ENCODE data around the gene YTHDC2. TPM values are rescaled to one million over a fixed set of nuclear protein-coding genes. Genes with fewer than 3 reads are reported as not detected.

The YTHDC2 gene
- total RNA-seq, 8 experiments from 2014 or later, result 16.8 to 46.2 (median 21.8) TPM

DNA sequence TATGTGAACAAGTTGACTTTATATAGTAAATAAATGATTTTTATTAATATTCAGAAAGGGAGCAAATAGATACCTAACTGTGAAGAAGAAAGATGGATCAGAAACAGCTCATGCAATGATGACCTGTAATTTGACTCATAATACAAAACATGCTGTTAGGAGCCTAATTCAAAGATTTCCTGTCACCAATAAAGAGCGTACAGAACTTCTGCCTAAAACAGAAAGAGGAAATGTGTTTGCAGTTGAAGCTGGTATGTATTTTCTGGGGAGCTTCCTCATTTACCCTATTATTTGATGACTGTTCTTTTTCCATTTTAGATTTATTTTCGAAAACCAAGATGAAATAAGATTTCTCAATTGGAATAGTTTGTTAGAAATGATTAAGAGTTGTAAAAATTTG lies 11.4 kb downstream of the YTHDC2 start:
- Histone ChIP-seq H3K4me3 (no peak overlapping the region), H3K27ac (no peak overlapping the region), H3K4me1 (replicated peaks in 1 of 2) (no peaks in the 10 kb centered on the region)
- ATAC-seq (replicated peaks in 6 of 8), result no peak
- WGBS, 10 experiments, result 38 to 100% (median 80%) methylated on average over 1 to 2 of the region's 2 CpGs; no CpG with 5 or more reads in 1 of the 10 experiments
- in situ Hi-C loops (cut with MboI; ENCODE audit: low pct_unique_long_range_greater_than_20kb in 2 of 9, low sequenced_read_pairs in 9 of 9, unreplicated experiment in 9 of 9), result loop anchor here in 4 of 9 experiments (25.0 kb wide), 4 partner anchors 188 to 538 kb away; partner anchors contain the start of gene DCP2 (in 1 of the 4)

DNA sequence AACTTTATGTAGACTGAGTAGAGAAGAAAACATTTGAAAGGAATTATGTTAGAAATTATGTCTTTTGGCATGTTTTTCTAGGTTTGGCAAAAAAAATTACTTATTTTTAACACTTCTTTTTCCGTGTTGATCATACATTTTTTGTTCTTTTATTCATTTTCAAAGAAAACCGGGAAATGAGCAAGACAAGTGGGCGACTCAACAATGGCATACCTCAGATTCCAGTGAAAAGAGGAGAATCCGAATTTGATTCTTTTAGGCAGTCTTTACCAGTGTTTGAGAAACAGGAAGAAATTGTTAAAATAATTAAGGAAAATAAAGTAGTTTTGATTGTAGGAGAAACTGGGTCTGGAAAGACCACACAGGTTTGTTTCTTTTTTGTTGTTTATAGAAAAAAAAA lies 12.9 kb downstream of the YTHDC2 start:
- Histone ChIP-seq H3K4me1 (replicated peaks in 1 of 2) (no peaks in the 10 kb centered on the region), H3K27ac (no peak overlapping the region), H3K4me3 (no peak overlapping the region)
- no peak for ATAC-seq (replicated peaks in 6 of 8)
- in situ Hi-C loops (cut with MboI; ENCODE audit: low pct_unique_long_range_greater_than_20kb in 2 of 9, low sequenced_read_pairs in 9 of 9, unreplicated experiment in 9 of 9), result no loop called here
- 37 to 95% (median 78%) methylated on average over 2 to 4 of the region's 4 CpGs for WGBS, 10 experiments

DNA sequence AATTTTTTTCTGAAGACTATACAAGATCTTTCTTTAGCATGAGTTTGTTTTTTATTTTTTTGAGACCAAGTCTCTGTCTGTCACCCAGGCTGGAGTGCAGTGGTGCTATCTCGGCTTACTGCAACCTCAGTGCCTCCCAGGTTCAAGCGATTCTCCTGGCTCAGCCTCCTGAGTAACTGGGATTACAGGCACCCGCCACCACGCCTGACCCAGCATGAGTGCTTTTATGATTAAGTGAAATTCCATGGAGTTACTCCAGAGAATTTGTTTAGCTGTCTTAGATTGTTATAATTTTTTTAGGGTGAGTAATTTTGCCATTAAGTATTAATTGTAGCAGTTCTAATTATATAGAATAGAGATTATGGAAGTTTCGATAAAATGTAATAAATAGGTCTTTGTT lies 14.3 kb downstream of the YTHDC2 start:
- no peak for ATAC-seq (replicated peaks in 6 of 8)
- Histone ChIP-seq H3K4me3 (no peak overlapping the region), H3K4me1 (replicated peaks in 1 of 2) (no peaks in the 10 kb centered on the region), H3K27ac (no peak overlapping the region)
- WGBS, 10 experiments, result 89 to 100% (median 91%) methylated on average over 1 to 5 of the region's 5 CpGs; no CpG with 5 or more reads in 1 of the 10 experiments
- in situ Hi-C loops (cut with MboI; ENCODE audit: low pct_unique_long_range_greater_than_20kb in 2 of 9, low sequenced_read_pairs in 9 of 9, unreplicated experiment in 9 of 9), result no loop called here

DNA sequence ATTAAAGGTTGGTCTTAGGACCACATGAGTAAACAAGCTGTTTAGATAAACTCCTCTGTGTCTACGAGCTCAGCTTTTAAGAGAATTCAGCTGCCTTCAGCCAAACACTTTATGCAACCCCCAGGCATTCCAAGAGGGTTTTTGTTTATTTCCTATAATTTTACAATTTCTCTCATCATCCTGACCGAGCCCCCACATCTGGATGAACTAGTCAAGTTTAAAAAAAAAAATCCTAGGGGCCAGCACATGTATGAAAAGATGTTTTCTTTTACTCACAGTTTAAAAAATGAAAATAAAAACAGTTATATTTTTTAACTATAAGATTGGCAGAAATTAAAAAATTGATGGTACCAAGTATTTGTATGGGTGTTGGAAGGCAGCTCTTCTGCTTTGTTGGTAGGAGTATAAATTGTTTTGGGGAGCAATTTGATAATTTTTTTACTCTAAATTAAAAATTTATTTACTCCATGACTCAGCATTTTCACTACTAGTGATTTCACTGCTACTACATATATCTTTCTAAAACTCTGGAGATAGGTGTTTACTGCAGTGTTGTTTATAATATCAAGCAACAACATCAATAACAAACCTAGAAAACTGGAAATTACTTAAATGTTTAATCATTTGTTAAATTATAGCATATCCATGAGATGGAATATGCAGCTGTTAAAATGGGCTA lies 18.1 kb downstream of the YTHDC2 start:
- ATAC-seq (replicated peaks in 6 of 8), result no peak
- no peak overlapping the region for H3K4me3 ChIP-seq
- 40 to 100% (median 83%) methylated on average over 1 to 2 of the region's 2 CpGs; no CpG with 5 or more reads in 4 of the 10 experiments for WGBS, 10 experiments
- in situ Hi-C loops (cut with MboI; ENCODE audit: low pct_unique_long_range_greater_than_20kb in 2 of 9, low sequenced_read_pairs in 9 of 9, unreplicated experiment in 9 of 9), result no loop called here
- no peaks in the 10 kb centered on the region for H3K4me1 ChIP-seq (replicated peaks in 1 of 2)
- no peak overlapping the region for H3K27ac ChIP-seq

DNA sequence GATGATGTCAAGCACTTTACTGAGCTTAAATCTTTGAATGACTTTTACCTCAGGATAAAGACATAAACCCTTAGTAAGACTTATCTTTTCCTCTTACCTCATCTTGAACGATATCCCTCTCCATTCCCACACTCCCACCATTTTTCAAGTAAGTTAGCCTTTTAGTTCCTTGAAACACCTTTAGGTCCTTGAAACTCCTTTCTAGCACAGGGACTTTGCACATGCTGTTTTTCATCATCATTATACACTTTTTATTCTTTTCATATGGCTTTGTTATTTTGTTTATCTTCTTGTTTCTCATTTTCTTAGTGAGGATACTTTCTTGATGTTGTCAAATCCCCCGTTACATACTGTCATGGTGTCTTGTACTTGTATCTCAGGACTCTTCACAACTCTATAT lies 24.8 kb downstream of the YTHDC2 start:
- in situ Hi-C loops (cut with MboI; ENCODE audit: low pct_unique_long_range_greater_than_20kb in 2 of 9, low sequenced_read_pairs in 9 of 9, unreplicated experiment in 9 of 9), result no loop called here
- 73 to 100% (median 86%) methylated on average over 1 to 2 of the region's 2 CpGs for WGBS, 10 experiments
- Histone ChIP-seq H3K4me3 (no peak overlapping the region), H3K27ac (no peak overlapping the region), H3K4me1 (replicated peaks in 1 of 2) (no peaks in the 10 kb centered on the region)
- ATAC-seq (replicated peaks in 6 of 8), result no peak

DNA sequence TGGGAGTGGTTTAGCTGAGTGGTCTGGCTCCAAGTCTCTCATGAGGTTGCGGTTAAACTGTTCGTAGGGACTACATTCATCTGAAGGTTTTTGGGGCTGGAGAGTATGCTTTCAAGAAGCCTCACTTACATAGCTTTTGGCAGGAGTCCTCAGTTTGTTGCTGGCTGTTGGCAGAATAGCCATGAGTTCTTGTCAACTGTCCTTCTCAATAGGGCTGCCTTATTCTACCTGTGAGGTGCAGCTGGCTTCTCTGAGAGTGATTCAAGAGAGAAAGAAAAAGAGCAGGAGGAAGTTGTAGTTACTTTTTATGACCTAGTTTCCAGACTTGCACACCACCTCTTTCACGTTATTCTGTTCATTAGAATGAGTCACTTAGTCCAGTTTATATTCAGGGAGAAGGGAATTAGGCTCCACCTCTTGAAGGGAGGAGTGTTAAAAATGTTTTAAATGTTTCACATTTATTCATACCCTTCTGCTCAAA lies 33.2 kb downstream of the YTHDC2 start:
- H3K4me1 ChIP-seq (replicated peaks in 1 of 2), result no peaks in the 10 kb centered on the region
- ATAC-seq (replicated peaks in 6 of 8), result peak in 4 of 8 experiments; percentile 40 to 98 (median 97)
- 0 to 100% (median 82%) methylated on average over 1 to 3 of the region's 3 CpGs for WGBS, 10 experiments
- in situ Hi-C loops (cut with MboI; ENCODE audit: low pct_unique_long_range_greater_than_20kb in 2 of 9, low sequenced_read_pairs in 9 of 9, unreplicated experiment in 9 of 9), result no loop called here
- H3K4me3 ChIP-seq, result no peak overlapping the region
- no peak overlapping the region for H3K27ac ChIP-seq

DNA sequence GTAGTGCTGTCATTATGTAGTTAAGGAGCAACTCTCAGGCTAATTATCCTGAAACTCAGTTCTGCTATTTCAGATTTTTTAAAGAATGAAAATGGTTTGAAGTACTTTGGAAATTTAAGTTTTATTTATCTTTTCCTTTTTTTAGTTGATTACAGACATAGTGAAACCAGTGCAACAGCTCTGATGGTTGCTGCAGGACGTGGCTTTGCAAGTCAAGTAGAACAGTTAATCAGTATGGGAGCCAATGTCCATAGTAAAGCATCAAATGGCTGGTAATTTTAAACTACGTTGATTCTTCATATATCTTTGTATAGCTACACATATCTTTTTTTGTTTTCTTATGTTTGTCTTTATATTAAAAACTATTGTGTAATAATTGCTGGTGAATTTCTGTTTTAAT lies 34.9 kb downstream of the YTHDC2 start:
- no peak for ATAC-seq (replicated peaks in 6 of 8)
- in situ Hi-C loops (cut with MboI; ENCODE audit: low pct_unique_long_range_greater_than_20kb in 2 of 9, low sequenced_read_pairs in 9 of 9, unreplicated experiment in 9 of 9), result no loop called here
- 45 to 100% (median 87%) methylated on average over 1 to 2 of the region's 2 CpGs for WGBS, 10 experiments
- H3K4me3 ChIP-seq, result no peak overlapping the region
- H3K27ac ChIP-seq, result no peak overlapping the region
- no peaks in the 10 kb centered on the region for H3K4me1 ChIP-seq (replicated peaks in 1 of 2)

DNA sequence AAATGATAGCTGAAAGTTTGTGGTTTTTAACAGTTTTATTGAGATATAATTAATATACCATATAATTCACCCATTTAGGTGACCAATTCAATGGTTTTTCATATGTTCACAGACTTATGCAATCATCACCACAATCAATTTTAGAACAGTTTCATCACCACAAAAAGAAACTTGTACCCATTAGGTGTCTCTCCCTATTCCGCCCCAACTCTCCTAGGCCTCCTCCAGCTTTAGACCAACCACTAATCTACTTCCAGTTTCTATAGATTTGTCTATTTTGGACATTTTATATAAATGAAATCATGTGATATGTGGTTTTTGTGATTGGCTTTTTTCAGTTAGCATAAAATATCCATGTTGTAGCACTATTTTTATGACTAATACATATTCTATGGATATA lies 38.6 kb downstream of the YTHDC2 start:
- ATAC-seq (replicated peaks in 6 of 8), result no peak
- 80 to 100% (median 100%) methylated on average over 1 of the region's 1 CpG; no CpG with 5 or more reads in 3 of the 10 experiments for WGBS, 10 experiments
- Histone ChIP-seq H3K4me3 (no peak overlapping the region), H3K4me1 (replicated peaks in 1 of 2) (no peaks in the 10 kb centered on the region), H3K27ac (no peak overlapping the region)
- in situ Hi-C loops (cut with MboI; ENCODE audit: low pct_unique_long_range_greater_than_20kb in 2 of 9, low sequenced_read_pairs in 9 of 9, unreplicated experiment in 9 of 9), result no loop called here

DNA sequence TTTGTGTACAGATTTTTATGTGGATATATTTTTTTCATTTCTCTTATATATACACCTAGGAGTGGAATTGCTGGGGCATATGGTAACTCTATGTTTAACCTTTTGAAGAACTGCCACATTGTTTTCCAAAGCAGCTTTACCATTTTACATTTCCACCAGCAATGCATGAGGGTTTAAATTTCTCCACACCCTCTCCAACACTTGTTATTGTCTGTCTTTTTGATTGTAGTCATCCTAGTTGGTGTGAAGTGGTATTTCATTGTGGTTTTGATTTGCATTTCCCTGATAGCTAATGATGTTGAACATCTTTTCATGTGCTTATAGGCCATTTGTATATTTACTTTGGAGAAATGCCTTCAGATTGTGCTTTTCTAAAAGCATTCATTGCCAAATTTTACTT lies 39.1 kb downstream of the YTHDC2 start:
- no peaks in the 10 kb centered on the region for H3K4me1 ChIP-seq (replicated peaks in 1 of 2)
- in situ Hi-C loops (cut with MboI; ENCODE audit: low pct_unique_long_range_greater_than_20kb in 2 of 9, low sequenced_read_pairs in 9 of 9, unreplicated experiment in 9 of 9), result no loop called here
- no peak for ATAC-seq (replicated peaks in 6 of 8)
- H3K27ac ChIP-seq, result no peak overlapping the region
- no peak overlapping the region for H3K4me3 ChIP-seq

DNA sequence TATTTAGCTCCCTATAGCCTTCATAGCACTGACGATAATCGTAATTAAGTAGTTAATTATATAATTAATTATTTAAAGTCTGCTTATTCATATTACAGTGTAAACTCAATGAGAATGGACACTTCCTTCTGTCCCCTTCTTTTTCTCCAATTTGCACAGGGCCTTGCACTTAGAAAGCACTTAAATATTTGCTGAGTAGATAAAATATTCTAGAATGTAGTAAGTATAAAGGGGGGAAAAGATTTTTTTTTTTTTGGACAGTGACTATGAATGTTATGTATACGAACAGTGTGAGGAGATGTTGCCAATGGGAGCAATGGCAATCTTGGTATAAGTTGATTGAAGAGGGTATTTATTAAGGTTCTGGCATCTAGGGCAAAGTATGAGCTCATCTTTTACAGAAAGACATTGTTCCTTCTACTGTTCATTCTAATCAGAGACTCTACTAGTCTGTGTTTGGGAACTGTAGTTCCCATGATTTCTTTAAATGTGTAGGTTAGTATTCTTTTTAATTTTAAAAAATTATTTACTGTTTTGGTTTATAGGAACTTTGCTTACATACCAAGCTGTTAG lies 49.4 kb downstream of the YTHDC2 start:
- in situ Hi-C loops (cut with MboI; ENCODE audit: low pct_unique_long_range_greater_than_20kb in 2 of 9, low sequenced_read_pairs in 9 of 9, unreplicated experiment in 9 of 9), result no loop called here
- Histone ChIP-seq H3K27ac (no peak overlapping the region), H3K4me1 (replicated peaks in 1 of 2) (no peaks in the 10 kb centered on the region), H3K4me3 (no peak overlapping the region)
- ATAC-seq (replicated peaks in 6 of 8), result no peak
- WGBS, 10 experiments, result 80 to 100% (median 98%) methylated on average over 1 to 3 of the region's 3 CpGs

DNA sequence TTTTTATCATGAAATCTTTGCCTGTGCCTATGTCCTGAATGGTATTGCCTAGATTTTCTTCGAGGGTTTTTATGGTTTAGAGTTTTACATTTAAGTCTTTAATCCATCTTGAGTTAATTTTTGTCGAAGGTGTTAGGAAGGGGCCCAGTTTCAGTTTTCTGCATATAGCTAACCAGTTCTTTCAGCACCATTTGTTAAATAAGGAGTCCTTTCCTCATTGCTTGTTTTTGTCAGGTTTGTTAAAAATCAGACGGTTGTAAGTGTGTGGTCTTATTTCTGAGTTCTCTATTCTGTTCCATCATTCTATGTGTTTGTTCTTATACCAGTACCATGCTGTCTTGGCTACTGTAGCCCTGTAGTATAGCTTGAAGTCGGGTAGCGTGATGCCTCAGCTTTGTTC lies 55.9 kb downstream of the YTHDC2 start:
- in situ Hi-C loops (cut with MboI; ENCODE audit: low pct_unique_long_range_greater_than_20kb in 2 of 9, low sequenced_read_pairs in 9 of 9, unreplicated experiment in 9 of 9), result no loop called here
- ATAC-seq (replicated peaks in 6 of 8), result no peak
- no peak overlapping the region for H3K4me3 ChIP-seq
- WGBS, 10 experiments, result 76 to 100% (median 96%) methylated on average over 3 to 5 of the region's 5 CpGs
- H3K27ac ChIP-seq, result no peak overlapping the region
- no peaks in the 10 kb centered on the region for H3K4me1 ChIP-seq (replicated peaks in 1 of 2)

DNA sequence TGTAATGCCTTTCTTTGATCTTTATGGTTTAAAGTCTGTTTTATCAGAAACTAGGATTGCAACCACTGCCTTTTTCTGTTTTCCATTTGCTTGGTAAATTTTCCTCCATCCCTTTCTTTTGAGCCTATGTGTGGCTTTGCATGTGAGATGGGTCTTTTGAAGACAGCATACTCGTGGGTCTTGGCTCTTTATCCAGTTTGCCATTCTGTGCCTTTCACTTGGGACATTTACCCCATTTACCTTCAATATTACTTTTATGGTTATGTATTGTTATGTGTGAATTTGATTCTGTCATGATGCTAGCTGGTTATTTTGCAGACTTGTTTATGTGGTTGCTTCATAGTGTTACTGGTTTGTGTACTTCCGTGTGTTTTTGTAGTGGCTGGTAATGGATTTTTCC lies 59.2 kb downstream of the YTHDC2 start:
- in situ Hi-C loops (cut with MboI; ENCODE audit: low pct_unique_long_range_greater_than_20kb in 2 of 9, low sequenced_read_pairs in 9 of 9, unreplicated experiment in 9 of 9), result no loop called here
- no peak overlapping the region for H3K27ac ChIP-seq
- ATAC-seq (replicated peaks in 6 of 8), result no peak
- 80 to 100% (median 98%) methylated on average over 1 to 2 of the region's 2 CpGs for WGBS, 10 experiments
- H3K4me3 ChIP-seq, result no peak overlapping the region
- H3K4me1 ChIP-seq (replicated peaks in 1 of 2), result no peaks in the 10 kb centered on the region

DNA sequence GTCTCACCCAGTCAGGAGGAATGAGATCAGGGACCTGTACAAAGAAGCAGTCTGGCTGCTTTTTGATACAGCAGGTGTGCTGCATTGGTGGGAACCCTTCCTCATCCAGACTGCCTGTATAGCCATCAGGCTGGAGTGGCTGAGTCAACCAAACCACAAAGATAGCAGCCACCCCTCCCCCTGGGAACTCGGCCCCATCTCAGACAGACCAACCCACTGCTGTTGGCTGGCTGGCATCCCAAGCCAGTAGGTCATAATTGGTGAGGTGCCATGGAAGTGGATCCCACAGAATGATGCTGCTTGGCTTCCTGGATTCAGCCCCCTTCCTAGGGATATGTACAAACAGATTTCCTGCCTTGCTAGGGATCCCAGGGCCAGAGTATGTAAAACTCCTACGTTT lies 60.9 kb downstream of the YTHDC2 start:
- H3K4me3 ChIP-seq, result no peak overlapping the region
- peak in 2 of 8 experiments; percentile 63 to 64 for ATAC-seq (replicated peaks in 6 of 8)
- 100% methylated on average over 1 of the region's 2 CpGs; no CpG with 5 or more reads in 9 of the 10 experiments for WGBS, 10 experiments
- in situ Hi-C loops (cut with MboI; ENCODE audit: low pct_unique_long_range_greater_than_20kb in 2 of 9, low sequenced_read_pairs in 9 of 9, unreplicated experiment in 9 of 9), result no loop called here
- H3K27ac ChIP-seq, result no peak overlapping the region
- no peaks in the 10 kb centered on the region for H3K4me1 ChIP-seq (replicated peaks in 1 of 2)

DNA sequence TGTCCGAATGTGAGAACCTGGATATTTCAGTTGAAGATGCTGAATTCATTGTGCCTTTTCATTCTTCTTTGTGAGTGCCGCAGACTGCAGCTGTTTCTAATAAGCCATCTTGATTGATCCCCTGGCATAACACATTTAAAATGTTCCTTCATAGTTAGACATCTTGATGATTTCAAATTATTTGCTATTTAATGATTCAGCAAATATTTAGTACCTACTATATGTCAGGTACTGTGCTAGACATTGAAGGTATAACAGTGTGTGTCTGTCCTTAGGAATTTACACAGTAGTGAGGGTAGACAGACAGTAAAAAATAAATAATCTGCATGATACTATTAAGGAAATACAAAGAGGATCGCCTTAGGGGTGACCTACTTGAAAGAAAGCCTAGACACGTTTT lies 61.6 kb downstream of the YTHDC2 start:
- Histone ChIP-seq H3K27ac (no peak overlapping the region), H3K4me3 (no peak overlapping the region), H3K4me1 (replicated peaks in 1 of 2) (no peaks in the 10 kb centered on the region)
- WGBS, 10 experiments, result 73 to 100% (median 89%) methylated on average over 2 to 4 of the region's 4 CpGs; no CpG with 5 or more reads in 1 of the 10 experiments
- ATAC-seq (replicated peaks in 6 of 8), result no peak
- in situ Hi-C loops (cut with MboI; ENCODE audit: low pct_unique_long_range_greater_than_20kb in 2 of 9, low sequenced_read_pairs in 9 of 9, unreplicated experiment in 9 of 9), result no loop called here

Data from motor neuron (in vitro differentiated cells).